Activated effector memory CD4-positive, alpha-beta T cell treated with anti-CD3 and anti-CD28 coated beads, Interleukin-2, amount 50 U/mL, for 16 hours (primary cell): ENCODE data around the gene RLBP1.

Source experiments
- DNase-seq: peaks from one replicate; pipeline ENCODE4 v3.0.0-alpha.2; 2020

Gene RLBP1

GRCh38 chr15:89205991-89206585 is 15.3 kb downstream of the RLBP1 start:
- no peak for DNase-seq

GRCh38 chr15:89203705-89204273 is 17.6 kb downstream of the RLBP1 start:
- no peak for DNase-seq

GRCh38 chr15:89201465-89202005 is 19.8 kb downstream of the RLBP1 start:
- no peak for DNase-seq

- DNase-seq = no peak
These were observed 21.2 kb downstream of the RLBP1 start for GRCh38 chr15:89200182-89200581.

GRCh38 chr15:89199746-89200145 is 21.6 kb downstream of the RLBP1 start:
- DNase-seq = no peak

GRCh38 chr15:89198934-89199333 is 22.4 kb downstream of the RLBP1 start:
- no peak for DNase-seq

GRCh38 chr15:89198196-89198595 is 23.2 kb downstream of the RLBP1 start:
- DNase-seq = no peak

- no peak for DNase-seq
These were observed 23.8 kb downstream of the RLBP1 start for GRCh38 chr15:89197503-89197971.

GRCh38 chr15:89196994-89197393 is 24.4 kb downstream of the RLBP1 start:
- peak; percentile 73 for DNase-seq

DNA sequence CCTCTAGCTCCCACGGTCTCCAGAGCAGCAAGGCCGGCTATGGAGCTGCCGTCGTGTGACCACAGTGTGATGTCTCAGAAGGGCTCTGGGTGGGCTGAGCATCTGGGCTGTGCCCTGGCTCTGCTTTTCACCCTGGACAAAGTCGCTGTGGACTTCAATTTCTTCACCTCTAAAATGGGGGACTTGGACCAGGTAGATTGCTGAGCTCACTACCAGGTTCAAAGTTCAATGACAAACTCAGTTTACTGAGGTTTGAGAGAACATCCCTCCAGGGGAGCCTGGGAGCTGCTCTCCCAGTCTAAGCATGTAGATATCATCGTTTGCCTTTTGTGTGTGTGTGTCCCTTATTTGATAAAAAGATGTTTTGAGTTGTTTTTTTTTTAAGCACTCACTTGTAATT is 25.1 kb downstream of the RLBP1 start:
- DNase-seq = no peak

DNA sequence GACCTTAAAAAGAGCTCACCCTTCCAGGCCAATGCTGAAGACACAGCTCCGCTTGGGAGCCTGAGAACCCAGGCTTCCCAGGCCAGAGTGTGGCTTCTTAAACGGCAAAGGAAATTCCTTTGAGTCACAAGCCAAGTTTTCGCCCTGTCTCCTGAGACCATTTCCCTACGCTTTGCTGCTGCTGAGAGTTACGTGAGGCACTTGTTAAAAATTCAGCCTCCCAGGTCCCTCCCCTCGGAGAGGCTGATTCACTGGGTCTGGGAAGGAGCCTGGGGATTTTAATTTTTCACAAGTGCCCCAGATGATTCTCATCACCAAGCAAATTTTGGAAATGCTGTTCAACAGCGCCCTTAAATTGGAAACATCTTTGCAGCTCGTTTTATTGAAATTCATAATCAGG is 25.5 kb downstream of the RLBP1 start:
- no peak for DNase-seq

DNA sequence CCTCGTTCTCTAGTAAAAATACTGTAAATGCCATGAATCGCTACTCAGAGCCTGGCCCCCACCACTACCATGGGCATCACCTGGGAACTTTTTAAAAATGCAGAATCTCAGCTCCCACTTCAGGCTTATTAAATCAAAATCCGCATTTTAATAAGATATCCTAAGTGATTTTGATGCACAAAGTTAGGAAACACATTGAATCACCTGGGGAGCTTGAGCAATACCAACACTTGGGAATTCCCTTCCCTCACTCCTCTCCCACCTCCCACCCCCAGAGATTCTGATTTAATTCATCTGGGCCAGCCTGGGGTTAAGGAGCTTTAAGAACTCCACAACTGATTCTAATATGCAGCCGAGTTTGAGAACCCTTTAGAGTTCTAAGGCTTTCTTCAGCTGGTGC is 26.8 kb downstream of the RLBP1 start:
- DNase-seq = no peak

GRCh38 chr15:89192766-89193165 is 28.6 kb downstream of the RLBP1 start:
- no peak for DNase-seq

DNA sequence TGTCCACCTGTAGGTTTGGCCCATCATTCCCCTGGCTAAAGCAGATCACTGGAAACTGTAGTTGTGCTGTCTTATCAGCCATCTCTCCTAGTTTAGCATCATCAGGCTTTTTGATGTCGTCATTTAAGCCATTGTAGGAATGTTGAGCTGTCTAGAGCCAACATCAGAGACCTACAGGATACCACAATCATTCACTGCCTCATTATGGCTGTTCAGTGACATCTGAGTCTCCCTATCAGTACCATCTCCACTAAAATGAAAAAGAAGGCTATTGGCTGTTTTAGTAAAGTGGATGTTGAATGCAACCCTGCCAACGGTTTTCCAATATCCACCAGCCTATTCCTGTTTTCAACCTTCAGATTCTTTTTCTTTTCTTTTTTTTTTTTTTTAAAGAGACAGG is 29.2 kb downstream of the RLBP1 start:
- no peak for DNase-seq

GRCh38 chr15:89187986-89188514 is 33.3 kb downstream of the RLBP1 start:
- no peak for DNase-seq

DNA sequence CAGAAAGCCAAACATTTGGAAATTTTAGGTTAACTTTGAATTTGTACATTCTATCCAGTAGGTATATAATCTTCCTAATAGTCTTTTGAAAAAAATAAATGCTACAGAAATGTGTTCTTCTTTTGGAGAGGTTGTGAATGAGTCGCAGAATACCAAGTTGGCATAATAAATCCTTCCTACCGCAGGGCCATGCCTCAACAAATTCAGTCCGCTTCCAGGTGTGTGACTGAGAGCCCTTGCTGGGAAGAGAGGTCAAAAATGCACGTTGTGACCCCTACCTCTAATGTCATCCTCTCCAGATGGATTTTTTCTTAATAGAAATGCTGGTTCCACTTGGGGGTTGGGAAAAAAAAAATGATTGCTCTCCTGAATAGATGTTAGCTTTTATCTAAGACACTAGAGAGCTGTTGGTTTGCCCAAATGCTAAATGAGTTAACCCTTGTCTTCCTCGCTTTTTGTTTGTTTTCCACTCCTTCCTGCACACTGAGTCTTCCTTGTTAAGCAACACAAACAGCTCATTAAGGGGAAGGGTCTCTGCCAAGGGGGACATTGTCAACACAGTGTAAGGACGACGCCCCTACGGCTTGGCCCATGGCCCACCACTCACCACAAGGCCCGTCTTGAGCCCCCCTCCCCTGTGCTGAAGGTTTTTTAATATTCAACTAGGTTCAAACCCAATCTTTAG is 33.9 kb downstream of the RLBP1 start:
- no peak for DNase-seq

DNA sequence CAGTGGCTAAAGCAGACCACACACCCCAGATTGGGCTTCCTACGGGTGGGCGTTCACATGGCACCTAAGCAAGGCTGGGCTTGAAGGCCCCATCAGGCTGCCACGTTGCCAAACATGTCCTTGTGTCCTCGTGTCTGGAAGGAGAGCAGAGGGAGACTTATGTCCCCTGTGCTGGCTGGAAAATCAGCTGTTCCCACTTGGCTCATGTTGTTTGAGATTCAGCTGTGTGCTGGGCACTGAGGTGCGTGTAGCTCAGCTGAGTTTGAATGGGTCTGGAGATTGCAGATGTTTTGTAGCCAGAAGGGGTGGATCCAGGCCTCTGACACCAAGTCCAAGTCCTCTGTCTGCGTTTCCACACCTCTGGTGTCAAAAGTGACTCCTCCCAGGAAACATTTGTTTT is 34.6 kb downstream of the RLBP1 start:
- DNase-seq = no peak

GRCh38 chr15:89184886-89185526 is 36.4 kb downstream of the RLBP1 start:
- no peak for DNase-seq

GRCh38 chr15:89184357-89184756 is 37.0 kb downstream of the RLBP1 start:
- DNase-seq = no peak

- no peak for DNase-seq
These were observed 41.2 kb downstream of the RLBP1 start for GRCh38 chr15:89179966-89180875.

- no peak for DNase-seq
These were observed 42.9 kb downstream of the RLBP1 start for GRCh38 chr15:89178307-89178977.
